ENCODE data around the gene PDGFB. TPM values are rescaled to one million over a fixed set of nuclear protein-coding genes. Genes with fewer than 3 reads are reported as not detected.

PDGFB gene
- polyA plus RNA-seq, 1 donor = 7.4 TPM

- WGBS (ENCODE audit: insufficient coverage, low lambda C conversion rate) = no CpG with 5 or more reads among the region's 6 CpGs
- H3K4me1 ChIP-seq (ENCODE audit: control insufficient read depth, insufficient read depth, low read length) = no peaks in the 10 kb centered on the region
- no peaks in the 10 kb centered on the region for H3K36me3 ChIP-seq (ENCODE audit: control insufficient read depth, insufficient read depth, low read length)
- H3K27me3 ChIP-seq (ENCODE audit: control insufficient read depth, insufficient read depth, low read length) = peaks cover 4% of the 10 kb centered on the region
- H3K9me3 ChIP-seq (ENCODE audit: control insufficient read depth, low read depth, low read length) = no peaks in the 10 kb centered on the region
- H3K4me3 ChIP-seq (ENCODE audit: low read length) = no peak overlapping the region
- no peak overlapping the region for H3K27ac ChIP-seq (ENCODE audit: low read length)
- no peak for DNase-seq
These were observed 32.4 kb upstream of the PDGFB start for GRCh38 chr22:39277142-39277607.

- Histone ChIP-seq H3K4me3 (ENCODE audit: low read length) (no peak overlapping the region), H3K9me3 (ENCODE audit: control insufficient read depth, low read depth, low read length) (no peaks in the 10 kb centered on the region), H3K27ac (ENCODE audit: low read length) (no peak overlapping the region), H3K36me3 (ENCODE audit: control insufficient read depth, insufficient read depth, low read length) (no peaks in the 10 kb centered on the region), H3K4me1 (ENCODE audit: control insufficient read depth, insufficient read depth, low read length) (no peaks in the 10 kb centered on the region), H3K27me3 (ENCODE audit: control insufficient read depth, insufficient read depth, low read length) (peaks cover 4% of the 10 kb centered on the region)
- DNase-seq = no peak
- WGBS (ENCODE audit: insufficient coverage, low lambda C conversion rate) = 82% methylated on average over 5 of the region's 12 CpGs
These were observed 31.8 kb upstream of the PDGFB start for GRCh38 chr22:39276440-39277141.

- Histone ChIP-seq H3K4me3 (ENCODE audit: low read length) (no peak overlapping the region), H3K27ac (ENCODE audit: low read length) (no peak overlapping the region), H3K4me1 (ENCODE audit: control insufficient read depth, insufficient read depth, low read length) (no peaks in the 10 kb centered on the region), H3K27me3 (ENCODE audit: control insufficient read depth, insufficient read depth, low read length) (peaks cover 4% of the 10 kb centered on the region), H3K36me3 (ENCODE audit: control insufficient read depth, insufficient read depth, low read length) (no peaks in the 10 kb centered on the region), H3K9me3 (ENCODE audit: control insufficient read depth, low read depth, low read length) (no peaks in the 10 kb centered on the region)
- DNase-seq = no peak
- WGBS (ENCODE audit: insufficient coverage, low lambda C conversion rate) = no CpG with 5 or more reads among the region's 9 CpGs
These were observed 31.1 kb upstream of the PDGFB start for GRCh38 chr22:39275814-39276439.

- DNase-seq = no peak
- Histone ChIP-seq H3K4me3 (ENCODE audit: low read length) (no peak overlapping the region), H3K27ac (ENCODE audit: low read length) (no peak overlapping the region), H3K27me3 (ENCODE audit: control insufficient read depth, insufficient read depth, low read length) (peaks cover under 1% of the 10 kb centered on the region), H3K36me3 (ENCODE audit: control insufficient read depth, insufficient read depth, low read length) (no peaks in the 10 kb centered on the region), H3K4me1 (ENCODE audit: control insufficient read depth, insufficient read depth, low read length) (no peaks in the 10 kb centered on the region), H3K9me3 (ENCODE audit: control insufficient read depth, low read depth, low read length) (no peaks in the 10 kb centered on the region)
- WGBS (ENCODE audit: insufficient coverage, low lambda C conversion rate) = no CpG with 5 or more reads among the region's 17 CpGs
These were observed 29.4 kb upstream of the PDGFB start for GRCh38 chr22:39273950-39274887.

GRCh38 chr22:39270792-39271191 lies 26.0 kb upstream of the PDGFB start:
- no peak for DNase-seq
- H3K36me3 ChIP-seq (ENCODE audit: control insufficient read depth, insufficient read depth, low read length) = no peaks in the 10 kb centered on the region
- H3K27ac ChIP-seq (ENCODE audit: low read length) = no peak overlapping the region
- H3K4me3 ChIP-seq (ENCODE audit: low read length) = no peak overlapping the region
- no peaks in the 10 kb centered on the region for H3K4me1 ChIP-seq (ENCODE audit: control insufficient read depth, insufficient read depth, low read length)
- WGBS (ENCODE audit: insufficient coverage, low lambda C conversion rate) = 100% methylated on average over 1 of the region's 9 CpGs
- H3K27me3 ChIP-seq (ENCODE audit: control insufficient read depth, insufficient read depth, low read length) = no peaks in the 10 kb centered on the region
- H3K9me3 ChIP-seq (ENCODE audit: control insufficient read depth, low read depth, low read length) = no peaks in the 10 kb centered on the region

- Histone ChIP-seq H3K9me3 (ENCODE audit: control insufficient read depth, low read depth, low read length) (no peaks in the 10 kb centered on the region), H3K27me3 (ENCODE audit: control insufficient read depth, insufficient read depth, low read length) (no peaks in the 10 kb centered on the region), H3K4me3 (ENCODE audit: low read length) (no peak overlapping the region), H3K36me3 (ENCODE audit: control insufficient read depth, insufficient read depth, low read length) (no peaks in the 10 kb centered on the region), H3K4me1 (ENCODE audit: control insufficient read depth, insufficient read depth, low read length) (no peaks in the 10 kb centered on the region), H3K27ac (ENCODE audit: low read length) (no peak overlapping the region)
- WGBS (ENCODE audit: insufficient coverage, low lambda C conversion rate) = no CpG with 5 or more reads among the region's 5 CpGs
- no peak for DNase-seq
These were observed 25.5 kb upstream of the PDGFB start for GRCh38 chr22:39270280-39270679.

- DNase-seq = no peak
- Histone ChIP-seq H3K27me3 (ENCODE audit: control insufficient read depth, insufficient read depth, low read length) (no peaks in the 10 kb centered on the region), H3K36me3 (ENCODE audit: control insufficient read depth, insufficient read depth, low read length) (no peaks in the 10 kb centered on the region), H3K4me3 (ENCODE audit: low read length) (no peak overlapping the region), H3K9me3 (ENCODE audit: control insufficient read depth, low read depth, low read length) (no peaks in the 10 kb centered on the region), H3K4me1 (ENCODE audit: control insufficient read depth, insufficient read depth, low read length) (no peaks in the 10 kb centered on the region), H3K27ac (ENCODE audit: low read length) (no peak overlapping the region)
- no CpG with 5 or more reads among the region's 11 CpGs for WGBS (ENCODE audit: insufficient coverage, low lambda C conversion rate)
These were observed 24.5 kb upstream of the PDGFB start for GRCh38 chr22:39269095-39269790.

- Histone ChIP-seq H3K4me3 (ENCODE audit: low read length) (no peak overlapping the region), H3K9me3 (ENCODE audit: control insufficient read depth, low read depth, low read length) (no peaks in the 10 kb centered on the region), H3K27me3 (ENCODE audit: control insufficient read depth, insufficient read depth, low read length) (no peaks in the 10 kb centered on the region), H3K4me1 (ENCODE audit: control insufficient read depth, insufficient read depth, low read length) (no peaks in the 10 kb centered on the region), H3K36me3 (ENCODE audit: control insufficient read depth, insufficient read depth, low read length) (no peaks in the 10 kb centered on the region), H3K27ac (ENCODE audit: low read length) (no peak overlapping the region)
- DNase-seq = no peak
- WGBS (ENCODE audit: insufficient coverage, low lambda C conversion rate) = no CpG with 5 or more reads among the region's 7 CpGs
These were observed 23.9 kb upstream of the PDGFB start for GRCh38 chr22:39268645-39269044.

GRCh38 chr22:39267974-39268373 lies 23.2 kb upstream of the PDGFB start:
- Histone ChIP-seq H3K4me3 (ENCODE audit: low read length) (no peak overlapping the region), H3K36me3 (ENCODE audit: control insufficient read depth, insufficient read depth, low read length) (no peaks in the 10 kb centered on the region), H3K27ac (ENCODE audit: low read length) (no peak overlapping the region), H3K27me3 (ENCODE audit: control insufficient read depth, insufficient read depth, low read length) (no peaks in the 10 kb centered on the region), H3K9me3 (ENCODE audit: control insufficient read depth, low read depth, low read length) (no peaks in the 10 kb centered on the region), H3K4me1 (ENCODE audit: control insufficient read depth, insufficient read depth, low read length) (no peaks in the 10 kb centered on the region)
- WGBS (ENCODE audit: insufficient coverage, low lambda C conversion rate) = 90% methylated on average over 5 of the region's 8 CpGs
- DNase-seq = no peak
